HEK293T (cell line): Measurements from ENCODE around the gene CPAMD8.

Experiments used
- BHLHE40 ChIP-seq: fragments of 450-650 bp; IDR thresholded peaks from 2 replicates; pipeline ENCODE4 v1.6.1; 2016; ENCODE audit warnings: mild to moderate bottlenecking, moderate library complexity, borderline replicate concordance
- FOXM1 ChIP-seq: fragments of 450-650 bp; IDR thresholded peaks from 2 replicates; pipeline ENCODE4 v1.6.1; 2017; ENCODE audit warnings: mild to moderate bottlenecking, borderline replicate concordance
- HDGF ChIP-seq: fragments of 450-650 bp; IDR thresholded peaks from 2 replicates; pipeline ENCODE4 v1.6.1; 2017; ENCODE audit warnings: antibody characterized with exemption, borderline replicate concordance
- LEF1 ChIP-seq: fragments of 450-650 bp; IDR thresholded peaks from 2 replicates; pipeline ENCODE4 v1.6.1; 2017; ENCODE audit warnings: mild to moderate bottlenecking, borderline replicate concordance
- SP1 ChIP-seq: fragments of 450-650 bp; IDR thresholded peaks from 2 replicates; pipeline ENCODE4 v1.6.1; 2017
- SUZ12 ChIP-seq: fragments of 450-650 bp; IDR thresholded peaks from 2 replicates; pipeline ENCODE4 v1.6.1; 2016; ENCODE audit warnings: mild to moderate bottlenecking
- TF ChIP-seq, protein P1 (sequence below): fragments of 450-650 bp; IDR thresholded peaks from 2 replicates; pipeline ENCODE4 v1.6.1; 2016

DNA sequence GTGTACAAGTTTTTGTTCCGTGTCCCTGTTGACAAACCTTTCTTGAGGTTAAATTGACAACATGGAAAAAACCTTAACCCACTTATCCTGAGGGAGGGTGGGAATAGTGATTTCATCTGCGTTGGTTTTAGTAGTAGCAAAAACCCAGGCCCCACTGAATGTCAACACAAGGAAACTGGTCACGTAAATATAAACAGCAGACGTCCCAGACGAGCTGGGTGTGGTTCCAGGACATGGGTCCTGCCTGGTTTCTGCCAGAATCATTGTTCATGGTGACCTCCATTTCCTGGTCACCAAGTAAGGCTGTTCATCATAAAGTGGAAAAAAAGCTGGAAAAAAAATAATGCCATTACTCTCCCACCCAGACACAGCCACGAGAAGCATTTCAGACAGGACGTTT is 154.7 kb downstream of the CPAMD8 start:
- no peak for TF ChIP-seq LEF1
- no peak for TF ChIP-seq BHLHE40
- TF ChIP-seq, protein P1, sequence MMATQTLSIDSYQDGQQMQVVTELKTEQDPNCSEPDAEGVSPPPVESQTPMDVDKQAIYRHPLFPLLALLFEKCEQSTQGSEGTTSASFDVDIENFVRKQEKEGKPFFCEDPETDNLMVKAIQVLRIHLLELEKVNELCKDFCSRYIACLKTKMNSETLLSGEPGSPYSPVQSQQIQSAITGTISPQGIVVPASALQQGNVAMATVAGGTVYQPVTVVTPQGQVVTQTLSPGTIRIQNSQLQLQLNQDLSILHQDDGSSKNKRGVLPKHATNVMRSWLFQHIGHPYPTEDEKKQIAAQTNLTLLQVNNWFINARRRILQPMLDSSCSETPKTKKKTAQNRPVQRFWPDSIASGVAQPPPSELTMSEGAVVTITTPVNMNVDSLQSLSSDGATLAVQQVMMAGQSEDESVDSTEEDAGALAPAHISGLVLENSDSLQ: no peak
- no peak for TF ChIP-seq SP1
- TF ChIP-seq HDGF: no peak
- no peak for TF ChIP-seq FOXM1
- no peak for TF ChIP-seq SUZ12
